ENCODE data around the gene GCM1. TPM values are rescaled to one million over a fixed set of nuclear protein-coding genes. Genes with fewer than 3 reads are reported as not detected.
A peak's percentile ranks its signal among the peaks of the same experiment; 100 is the strongest.

The GCM1 gene
- total and polyA plus RNA-seq, 12 donors: 0.03 to 0.35 (median 0.07) TPM; not detected in 9

DNA sequence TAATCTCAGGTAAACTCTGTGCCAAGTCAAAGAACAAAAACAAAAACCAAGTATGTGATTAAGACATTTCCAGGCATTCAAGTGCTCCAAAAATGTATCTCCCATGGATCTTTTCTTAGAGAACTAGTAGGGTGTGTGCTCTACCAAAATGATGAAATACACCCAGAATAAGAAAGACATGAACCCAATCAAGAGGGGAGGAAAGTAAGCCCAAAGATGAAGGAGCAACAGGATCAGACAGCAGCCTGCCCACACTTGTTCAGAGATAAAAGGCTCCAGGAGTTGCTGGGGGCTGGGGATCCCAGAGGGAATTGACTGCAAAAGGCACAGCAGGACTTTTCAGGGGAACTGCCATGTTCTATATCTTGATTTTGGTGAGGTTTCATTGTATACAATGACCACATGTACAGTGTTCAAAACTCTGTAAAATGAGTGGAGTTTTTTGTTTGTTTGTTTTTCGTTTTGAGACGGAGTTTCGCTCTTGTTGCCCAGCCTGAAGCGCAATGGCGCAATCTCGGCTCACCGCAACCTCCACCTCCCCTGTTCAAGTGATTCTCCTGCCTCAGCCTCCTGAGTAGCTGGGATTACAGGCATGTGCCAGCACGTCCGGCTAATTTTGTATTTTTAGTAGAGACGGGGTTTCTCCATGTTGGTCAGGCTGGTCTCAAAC is 24.4 kb downstream of the GCM1 start:
- H3K27me3 ChIP-seq: no peaks in the 10 kb centered on the region
- 90 to 97% (median 93%) methylated on average over 10 of the region's 10 CpGs for WGBS, 4 donors
- H3K27ac ChIP-seq: no peak overlapping the region
- H3K36me3 ChIP-seq (replicated peaks in 1 of 2): no peaks in the 10 kb centered on the region
- H3K4me3 ChIP-seq: no peak overlapping the region
- TF ChIP-seq POLR2A (IDR thresholded peaks at IDR 0.05) (no peak), CTCF (IDR thresholded peaks at IDR 0.05) (no peak)
- intact Hi-C loops (cut with DNase I): no loop called here
- H3K4me1 ChIP-seq (replicated peaks in 1 of 2): no peaks in the 10 kb centered on the region
- no peak for DNase-seq
- H3K9me3 ChIP-seq (replicated peaks in 1 of 3): no peaks in the 10 kb centered on the region

DNA sequence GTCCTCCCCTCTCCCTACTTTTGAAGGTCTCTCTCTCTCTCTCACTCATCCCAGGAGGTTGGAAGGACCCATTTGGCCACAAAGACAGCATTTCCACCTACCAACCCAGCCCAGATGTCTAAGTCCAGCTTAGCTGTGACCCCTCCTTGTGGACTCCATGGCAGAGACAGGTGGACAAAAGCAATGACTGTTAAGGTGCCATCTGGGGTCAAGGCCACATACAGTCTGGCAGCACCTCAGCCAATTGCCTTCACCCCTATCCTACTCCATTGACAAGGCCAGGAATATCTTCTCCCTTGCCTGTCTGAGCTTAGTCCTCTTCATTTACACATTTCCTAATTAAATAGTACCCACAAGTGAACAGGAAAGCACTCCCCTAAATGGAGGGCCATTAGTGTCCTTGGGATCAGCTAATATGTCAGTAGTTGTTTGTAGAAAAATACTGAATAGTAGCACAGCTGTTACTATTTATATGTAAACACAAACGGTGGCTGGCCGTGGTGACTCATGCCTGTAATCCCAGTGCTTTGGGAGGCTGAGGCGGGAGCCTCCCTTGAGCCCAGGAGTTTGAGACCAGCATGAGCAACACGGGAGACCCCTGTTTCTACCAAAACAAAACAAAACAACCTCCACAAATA is 28.8 kb downstream of the GCM1 start:
- DNase-seq: peak; percentile 18 to 59 (median 44)
- Histone ChIP-seq H3K9me3 (replicated peaks in 1 of 3) (no peaks in the 10 kb centered on the region), H3K4me3 (no peak overlapping the region), H3K4me1 (replicated peaks in 1 of 2) (no peaks in the 10 kb centered on the region), H3K27me3 (no peaks in the 10 kb centered on the region), H3K36me3 (replicated peaks in 1 of 2) (no peaks in the 10 kb centered on the region), H3K27ac (no peak overlapping the region)
- TF ChIP-seq POLR2A (IDR thresholded peaks at IDR 0.05): no peak
- no peak for TF ChIP-seq CTCF (IDR thresholded peaks at IDR 0.05)
- intact Hi-C loops (cut with DNase I): no loop called here
- WGBS, 4 donors: 35 to 57% (median 47%) methylated on average over 4 of the region's 4 CpGs

- intact Hi-C loops (cut with DNase I): no loop called here
- H3K27ac ChIP-seq: no peak overlapping the region
- 56 to 74% (median 64%) methylated on average over 1 of the region's 1 CpG for WGBS, 4 donors
- no peak for DNase-seq
- H3K9me3 ChIP-seq (replicated peaks in 1 of 3): no peaks in the 10 kb centered on the region
- no peak overlapping the region for H3K4me3 ChIP-seq
- H3K36me3 ChIP-seq (replicated peaks in 1 of 2): no peaks in the 10 kb centered on the region
- no peak for TF ChIP-seq POLR2A (IDR thresholded peaks at IDR 0.05)
- no peak for TF ChIP-seq CTCF (IDR thresholded peaks at IDR 0.05)
- H3K27me3 ChIP-seq: no peaks in the 10 kb centered on the region
- H3K4me1 ChIP-seq (replicated peaks in 1 of 2): no peaks in the 10 kb centered on the region
Measured at GRCh38 chr6:53119349-53119748, 29.3 kb downstream of the GCM1 start.

DNA sequence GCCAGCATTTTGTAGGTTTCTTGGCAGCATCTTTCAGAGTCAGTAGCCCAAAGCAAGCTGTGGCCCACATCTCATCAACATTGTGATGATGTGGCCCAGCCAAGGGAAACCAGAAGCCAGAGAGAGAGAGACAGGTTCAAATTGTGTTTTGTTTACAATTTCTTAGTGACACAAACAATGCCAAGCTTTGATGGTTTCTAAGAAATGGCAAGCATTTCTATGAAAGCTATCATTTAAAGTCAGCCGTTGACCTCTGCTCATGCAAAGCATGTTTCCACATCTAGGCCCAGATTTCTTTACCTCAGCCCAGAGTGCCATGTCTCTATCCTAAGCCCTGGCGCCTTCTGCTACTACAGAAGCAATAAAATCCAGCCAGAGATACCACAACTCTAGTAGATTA is 32.9 kb downstream of the GCM1 start:
- no peak for TF ChIP-seq POLR2A (IDR thresholded peaks at IDR 0.05)
- TF ChIP-seq CTCF (IDR thresholded peaks at IDR 0.05): no peak
- intact Hi-C loops (cut with DNase I): no loop called here
- Histone ChIP-seq H3K9me3 (replicated peaks in 1 of 3) (no peaks in the 10 kb centered on the region), H3K4me1 (replicated peaks in 1 of 2) (no peaks in the 10 kb centered on the region), H3K27me3 (no peaks in the 10 kb centered on the region), H3K36me3 (replicated peaks in 1 of 2) (no peaks in the 10 kb centered on the region), H3K27ac (no peak overlapping the region), H3K4me3 (no peak overlapping the region)
- WGBS, 4 donors: 88 to 95% (median 91%) methylated on average over 2 of the region's 2 CpGs
- DNase-seq: no peak

All from adrenal gland (tissue), 12 donors.